Measurements from ENCODE around the gene BCL2L2.

- TF ChIP-seq, protein P1, sequence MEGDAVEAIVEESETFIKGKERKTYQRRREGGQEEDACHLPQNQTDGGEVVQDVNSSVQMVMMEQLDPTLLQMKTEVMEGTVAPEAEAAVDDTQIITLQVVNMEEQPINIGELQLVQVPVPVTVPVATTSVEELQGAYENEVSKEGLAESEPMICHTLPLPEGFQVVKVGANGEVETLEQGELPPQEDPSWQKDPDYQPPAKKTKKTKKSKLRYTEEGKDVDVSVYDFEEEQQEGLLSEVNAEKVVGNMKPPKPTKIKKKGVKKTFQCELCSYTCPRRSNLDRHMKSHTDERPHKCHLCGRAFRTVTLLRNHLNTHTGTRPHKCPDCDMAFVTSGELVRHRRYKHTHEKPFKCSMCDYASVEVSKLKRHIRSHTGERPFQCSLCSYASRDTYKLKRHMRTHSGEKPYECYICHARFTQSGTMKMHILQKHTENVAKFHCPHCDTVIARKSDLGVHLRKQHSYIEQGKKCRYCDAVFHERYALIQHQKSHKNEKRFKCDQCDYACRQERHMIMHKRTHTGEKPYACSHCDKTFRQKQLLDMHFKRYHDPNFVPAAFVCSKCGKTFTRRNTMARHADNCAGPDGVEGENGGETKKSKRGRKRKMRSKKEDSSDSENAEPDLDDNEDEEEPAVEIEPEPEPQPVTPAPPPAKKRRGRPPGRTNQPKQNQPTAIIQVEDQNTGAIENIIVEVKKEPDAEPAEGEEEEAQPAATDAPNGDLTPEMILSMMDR (IDR thresholded peaks at IDR 0.05), result no peak
- TF ChIP-seq POLR2A (IDR thresholded peaks at IDR 0.05), result no peak
Measured at GRCh38 chr14:23284654-23285529, 21.7 kb upstream of the BCL2L2 start.

All from uterus (tissue), 2 donors.